ENCODE measurements around the gene NAPG. TPM values are rescaled to one million over a fixed set of nuclear protein-coding genes. Genes with fewer than 3 reads are reported as not detected.

NAPG gene
- total RNA-seq, 1 experiment from 2014 or later, result 25.8 TPM

GRCh38 chr18:10500038-10500437, 25.8 kb upstream of the NAPG start:
- no peaks in the 10 kb centered on the region for H3K4me1 Mint-ChIP-seq
- H3K36me3 Mint-ChIP-seq, result no peaks in the 10 kb centered on the region
- ChIA-PET CTCF (no interaction called here), POLR2A (no interaction called here)
- no peak for DNase-seq (ENCODE audit: low spot score)
- H3K9me3 Mint-ChIP-seq, result peaks cover 9% of the 10 kb centered on the region
- no peak overlapping the region for H3K4me3 Mint-ChIP-seq
- no peak overlapping the region for H3K27ac Mint-ChIP-seq
- ATAC-seq, result no peak
- H3K27me3 Mint-ChIP-seq (ENCODE audit: low read depth), result no peaks in the 10 kb centered on the region
- TF ChIP-seq GTF2I (CRISPR knock-in tag; conservative IDR thresholded peaks at IDR 0.05) (no peak), ZMAT4 (CRISPR knock-in tag; IDR thresholded peaks at IDR 0.05) (no peak), PRRX2 (CRISPR knock-in tag; IDR thresholded peaks at IDR 0.05) (no peak), ZNF532 (CRISPR knock-in tag; IDR thresholded peaks at IDR 0.05; ENCODE audit: borderline replicate concordance) (no peak), E2F4 (CRISPR knock-in tag; IDR thresholded peaks at IDR 0.05; ENCODE audit: borderline replicate concordance, low read depth) (no peak), STAT6 (CRISPR knock-in tag; conservative IDR thresholded peaks at IDR 0.05; ENCODE audit: low read depth) (no peak), ZNF423 (CRISPR knock-in tag; IDR thresholded peaks at IDR 0.05) (no peak), FOXP4 (CRISPR knock-in tag; IDR thresholded peaks at IDR 0.05) (no peak), ZNF512 (CRISPR knock-in tag; IDR thresholded peaks at IDR 0.05; ENCODE audit: borderline replicate concordance) (no peak), ZNF425 (CRISPR knock-in tag; conservative IDR thresholded peaks at IDR 0.05) (no peak), IRF1 (CRISPR knock-in tag; IDR thresholded peaks at IDR 0.05) (no peak), AR (CRISPR knock-in tag; IDR thresholded peaks at IDR 0.05) (no peak), FOXP1 (CRISPR knock-in tag; IDR thresholded peaks at IDR 0.05; ENCODE audit: borderline replicate concordance) (no peak), RORB (CRISPR knock-in tag; IDR thresholded peaks at IDR 0.05) (no peak), FOXJ3 (CRISPR knock-in tag; IDR thresholded peaks at IDR 0.05; ENCODE audit: borderline replicate concordance) (no peak), ZBTB21 (CRISPR knock-in tag; IDR thresholded peaks at IDR 0.05; ENCODE audit: borderline replicate concordance) (no peak)
